Endothelial cell (in vitro differentiated cells): ENCODE results near the gene TACO1. TPM values are rescaled to one million over a fixed set of nuclear protein-coding genes. Genes with fewer than 3 reads are reported as not detected.

Experiments
- DNase-seq: peaks from one replicate; pipeline ENCODE4 v3.0.0; 2021; ENCODE audit warnings: low spot score
- H3K27ac Mint-ChIP-seq: one replicate; pipeline ENCODE4 v1.8.0; 2021; ENCODE audit warnings: mixed read lengths, inconsistent platforms; ENCODE audit not compliant: unreplicated experiment
- H3K27me3 Mint-ChIP-seq: one replicate; pipeline ENCODE4 v1.8.0; 2021; ENCODE audit warnings: mild to moderate bottlenecking, moderate library complexity, mixed read lengths, inconsistent platforms; ENCODE audit not compliant: unreplicated experiment
- H3K36me3 Mint-ChIP-seq: one replicate; pipeline ENCODE4 v1.8.0; 2021; ENCODE audit warnings: mild to moderate bottlenecking, low read depth, mixed read lengths, inconsistent platforms; ENCODE audit not compliant: unreplicated experiment
- H3K4me1 Mint-ChIP-seq: one replicate; pipeline ENCODE4 v1.8.0; 2021; ENCODE audit warnings: mild to moderate bottlenecking, mixed read lengths, inconsistent platforms; ENCODE audit not compliant: unreplicated experiment
- H3K4me3 Mint-ChIP-seq: one replicate; pipeline ENCODE4 v1.8.0; 2021; ENCODE audit warnings: mild to moderate bottlenecking, mixed read lengths, inconsistent platforms; ENCODE audit not compliant: unreplicated experiment
- H3K9me3 Mint-ChIP-seq: one replicate; pipeline ENCODE4 v1.8.0; 2021; ENCODE audit warnings: mixed read lengths, inconsistent platforms; ENCODE audit not compliant: unreplicated experiment
- CTCF ChIP-seq: fragments of 200-600 bp; sonication (generic); IDR thresholded peaks from one replicate; pipeline ENCODE4 v1.5.0; 2021; ENCODE audit warnings: antibody characterized with exemption; ENCODE audit not compliant: unreplicated experiment
- total RNA-seq: library from RNA; stranded (reverse); fragmentation: NEBNext Ultra II Directional; extraction: Animal tissue kit (Norgen Biotek cat#: 25700); gene quantifications from one replicate; pipeline ENCODE4 v1.2.1, GENCODE V29; 2021; ENCODE audit not compliant: unreplicated experiment

TACO1 gene
- total RNA-seq, 1 donor from 2014 or later, result 19.4 TPM

DNA sequence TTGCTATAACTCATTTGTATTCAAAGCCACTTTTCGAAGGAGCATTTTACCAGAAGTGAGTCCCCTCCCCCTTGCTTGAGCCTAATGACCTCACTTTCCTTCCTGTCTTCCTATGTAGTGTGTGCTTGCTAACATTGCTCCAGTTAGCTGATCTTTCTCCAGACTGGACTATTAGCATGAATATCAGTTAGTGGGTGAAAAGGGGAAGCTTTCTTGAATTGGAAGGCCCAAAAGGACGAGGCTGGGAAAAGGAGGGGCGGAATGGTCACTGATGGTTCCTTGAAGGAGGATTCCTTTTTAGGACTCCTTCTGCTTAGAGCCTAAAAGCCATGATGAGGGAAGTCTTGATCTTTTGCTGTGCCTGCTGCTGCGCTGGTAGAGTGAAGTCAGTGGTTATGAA lies 33.5 kb downstream of the TACO1 start:
- peak overlapping the region; percentile 77 for H3K4me3 Mint-ChIP-seq
- H3K27me3 Mint-ChIP-seq, result peaks cover 10% of the 10 kb centered on the region
- no peak for TF ChIP-seq CTCF
- peaks cover 29% of the 10 kb centered on the region for H3K36me3 Mint-ChIP-seq
- H3K9me3 Mint-ChIP-seq, result no peaks in the 10 kb centered on the region
- DNase-seq, result peak; percentile 28
- peaks cover 86% of the 10 kb centered on the region for H3K4me1 Mint-ChIP-seq
- peak overlapping the region; percentile 100 for H3K27ac Mint-ChIP-seq

- H3K36me3 Mint-ChIP-seq, result peaks cover 33% of the 10 kb centered on the region
- H3K27me3 Mint-ChIP-seq, result peaks cover 10% of the 10 kb centered on the region
- DNase-seq, result no peak
- no peaks in the 10 kb centered on the region for H3K9me3 Mint-ChIP-seq
- peaks cover 85% of the 10 kb centered on the region for H3K4me1 Mint-ChIP-seq
- no peak overlapping the region for H3K4me3 Mint-ChIP-seq
- peak overlapping the region; percentile 100 for H3K27ac Mint-ChIP-seq
- TF ChIP-seq CTCF, result no peak
Observed at GRCh38 chr17:63634816-63635215, 34.1 kb downstream of the TACO1 start.

GRCh38 chr17:63635290-63635689 lies 34.6 kb downstream of the TACO1 start:
- Mint-ChIP-seq H3K27ac (peak overlapping the region; percentile 100), H3K4me1 (peaks cover 87% of the 10 kb centered on the region), H3K36me3 (peaks cover 36% of the 10 kb centered on the region), H3K9me3 (no peaks in the 10 kb centered on the region), H3K4me3 (peak overlapping the region; percentile 3), H3K27me3 (peaks cover 10% of the 10 kb centered on the region)
- TF ChIP-seq CTCF, result no peak
- no peak for DNase-seq

DNA sequence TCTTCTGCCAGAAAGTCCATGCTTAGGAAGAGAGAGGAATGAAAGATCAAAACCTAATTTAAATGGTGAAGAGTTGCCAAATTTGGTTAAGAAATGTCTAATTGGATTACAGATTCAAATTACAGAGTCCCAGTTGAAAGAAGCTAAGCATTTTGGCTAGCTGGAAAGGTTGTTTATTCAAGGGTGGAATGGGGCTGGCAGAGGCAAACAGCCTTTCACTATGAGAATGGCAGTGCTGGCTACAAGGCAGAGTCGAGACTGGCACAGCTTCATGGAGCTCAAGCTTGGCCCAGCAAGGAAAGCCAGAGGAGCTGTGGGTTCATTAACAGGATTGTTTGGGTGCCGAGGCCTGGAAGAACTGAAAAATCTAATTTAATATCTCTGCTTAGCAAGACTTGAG lies 35.1 kb downstream of the TACO1 start:
- Mint-ChIP-seq H3K9me3 (no peaks in the 10 kb centered on the region), H3K4me3 (peak overlapping the region; percentile 88), H3K27me3 (peaks cover 10% of the 10 kb centered on the region), H3K4me1 (peaks cover 84% of the 10 kb centered on the region), H3K27ac (peak overlapping the region; percentile 62), H3K36me3 (peaks cover 36% of the 10 kb centered on the region)
- TF ChIP-seq CTCF, result no peak
- DNase-seq, result no peak

DNA sequence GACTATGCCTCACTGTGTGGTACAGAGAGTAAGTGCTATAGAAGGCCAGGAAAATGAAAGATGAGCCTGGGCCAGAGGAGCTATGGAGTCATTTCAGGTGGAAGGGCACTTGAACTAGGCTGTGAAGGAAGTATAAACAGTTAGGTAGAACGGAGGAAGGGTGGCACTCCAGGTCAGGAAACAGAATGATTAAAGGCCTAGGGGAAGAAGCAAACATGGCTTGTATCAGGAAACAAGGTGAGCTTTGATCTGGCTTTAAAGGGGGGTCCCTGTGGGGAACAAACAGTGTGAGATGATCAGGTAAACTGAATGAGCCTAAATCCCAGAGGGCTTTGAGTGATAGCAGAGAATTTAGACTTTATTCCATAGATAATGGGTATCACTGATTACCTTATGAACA lies 38.4 kb downstream of the TACO1 start:
- H3K9me3 Mint-ChIP-seq, result no peaks in the 10 kb centered on the region
- H3K27me3 Mint-ChIP-seq, result peaks cover 5% of the 10 kb centered on the region
- H3K27ac Mint-ChIP-seq, result peak overlapping the region; percentile 12
- peaks cover 53% of the 10 kb centered on the region for H3K4me1 Mint-ChIP-seq
- peaks cover 37% of the 10 kb centered on the region for H3K36me3 Mint-ChIP-seq
- DNase-seq, result no peak
- TF ChIP-seq CTCF, result no peak
- peak overlapping the region; percentile 43 for H3K4me3 Mint-ChIP-seq
